HG03139 (cell line): ENCODE measurements around the gene SLC39A11.

ENCODE experiments used
- ATAC-seq: cut with Tn5 transposase; IDR thresholded peaks from one replicate; pipeline ENCODE4 v1.9.1; 2021; ENCODE audit not compliant: unreplicated experiment

SLC39A11 gene

DNA sequence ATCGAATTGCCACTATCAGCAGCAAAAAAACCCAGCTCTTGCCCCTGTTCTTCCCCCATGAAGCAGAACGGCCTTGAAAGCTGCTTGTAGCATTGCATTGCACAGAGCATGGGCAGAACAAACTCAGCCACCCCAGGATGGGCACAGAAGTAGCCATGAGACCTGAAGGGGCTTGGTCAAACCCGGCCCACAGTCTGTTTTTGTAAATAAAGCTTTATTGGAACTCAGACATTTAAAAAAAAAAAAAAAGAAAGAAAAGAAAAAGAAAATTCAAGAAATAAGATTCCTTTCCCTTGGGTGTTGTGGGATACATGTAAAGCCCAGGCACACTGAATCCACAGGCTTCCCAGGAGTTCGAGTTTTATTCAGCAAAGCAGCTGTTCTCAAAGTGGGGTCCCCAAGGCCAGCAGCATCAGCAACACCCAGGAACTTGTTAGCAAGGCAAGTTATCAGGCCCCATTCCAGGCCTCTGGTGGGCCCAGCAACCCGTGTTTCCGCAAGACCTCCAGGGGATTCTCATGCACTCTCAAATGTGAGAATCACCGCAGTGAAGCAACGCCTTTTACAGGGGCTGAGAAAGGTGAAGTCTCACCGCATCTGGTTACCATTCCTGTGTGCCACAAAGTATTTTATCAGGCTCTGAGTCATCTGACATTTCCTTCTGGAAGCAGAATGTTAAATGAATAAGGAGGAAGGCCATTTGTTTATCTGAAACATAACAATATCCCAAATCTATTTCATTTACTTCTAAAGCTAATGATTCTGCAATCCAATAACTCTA, 108.2 kb downstream of the SLC39A11 start:
- no peak for ATAC-seq

DNA sequence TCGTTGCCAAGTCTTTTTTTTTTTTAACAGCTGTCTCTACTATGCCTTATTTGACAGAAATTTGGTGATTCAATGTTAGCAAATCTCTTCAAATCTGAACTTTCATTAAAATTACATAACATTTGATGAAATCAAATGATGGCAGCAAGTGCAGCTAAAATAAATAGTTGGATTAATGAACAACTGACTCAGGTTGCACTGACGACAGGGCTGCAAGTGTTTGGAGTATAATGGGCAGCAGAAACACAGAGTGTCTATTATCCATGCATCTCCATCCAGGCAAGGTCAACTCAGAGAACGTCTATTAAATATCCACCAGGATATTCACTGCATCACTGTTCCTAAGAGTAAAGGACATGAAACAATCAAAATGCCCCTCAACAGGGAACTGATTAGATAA, 109.8 kb downstream of the SLC39A11 start:
- no peak for ATAC-seq

DNA sequence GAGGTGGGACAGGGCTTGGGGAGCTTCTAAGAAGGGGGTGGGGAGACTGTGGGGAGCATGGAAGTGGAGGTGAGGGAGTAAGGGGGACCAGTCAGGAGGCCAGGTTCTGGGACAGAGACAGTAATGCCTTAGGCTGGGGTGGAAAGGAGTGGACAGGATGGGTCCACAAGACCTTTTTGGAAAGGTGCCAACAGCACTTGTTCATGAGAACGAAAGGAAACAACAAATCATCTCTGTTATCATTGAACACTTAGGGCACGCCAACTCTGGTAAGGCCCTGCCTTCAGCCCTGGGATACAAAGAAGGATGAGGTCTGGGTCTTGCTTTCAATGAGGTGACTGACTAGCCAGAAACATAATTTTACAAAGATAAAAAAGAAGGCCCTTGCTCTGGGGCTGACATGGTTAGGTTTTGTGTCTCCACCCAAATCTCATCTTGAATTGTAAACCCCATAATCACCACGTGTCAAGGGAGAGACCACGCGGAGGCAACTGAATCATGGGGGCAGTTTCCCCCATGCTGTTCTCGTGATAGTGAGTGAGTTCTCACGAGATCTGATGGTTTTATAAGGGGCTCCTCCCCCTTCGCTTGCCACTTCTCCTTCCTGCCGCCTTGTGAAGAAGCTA, 113.8 kb downstream of the SLC39A11 start:
- no peak for ATAC-seq

DNA sequence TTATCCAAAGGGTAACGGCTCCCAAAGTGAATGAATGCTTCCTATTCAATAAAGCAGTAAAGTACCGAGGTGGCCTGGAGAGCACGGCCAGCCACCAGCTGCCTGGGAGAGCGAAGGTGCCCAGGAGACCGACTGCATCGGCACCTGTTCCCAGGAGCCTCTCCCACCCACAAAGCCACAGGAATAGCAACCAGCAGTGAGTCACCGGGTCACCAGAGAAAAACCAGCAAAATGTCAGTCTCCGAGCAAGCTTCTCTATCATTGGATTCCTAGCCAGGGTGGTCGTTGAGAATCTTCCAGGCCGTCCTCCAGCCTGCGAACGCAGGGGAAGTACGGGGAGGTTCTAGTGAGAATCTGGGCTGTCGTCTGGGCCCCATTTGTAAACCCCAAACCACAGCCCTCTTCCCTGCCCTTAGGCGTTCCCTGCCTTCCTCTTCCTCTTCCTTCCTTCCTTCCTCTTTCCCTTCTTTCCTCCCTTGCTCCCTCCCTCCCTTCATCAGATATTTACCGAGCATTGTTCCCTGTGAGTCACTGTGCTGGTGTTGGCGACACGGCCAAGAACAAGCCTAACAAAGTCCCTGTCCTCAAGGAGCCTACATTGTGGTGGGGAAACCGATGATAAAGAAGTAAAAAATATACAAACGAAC, 114.6 kb downstream of the SLC39A11 start:
- ATAC-seq, result no peak

DNA sequence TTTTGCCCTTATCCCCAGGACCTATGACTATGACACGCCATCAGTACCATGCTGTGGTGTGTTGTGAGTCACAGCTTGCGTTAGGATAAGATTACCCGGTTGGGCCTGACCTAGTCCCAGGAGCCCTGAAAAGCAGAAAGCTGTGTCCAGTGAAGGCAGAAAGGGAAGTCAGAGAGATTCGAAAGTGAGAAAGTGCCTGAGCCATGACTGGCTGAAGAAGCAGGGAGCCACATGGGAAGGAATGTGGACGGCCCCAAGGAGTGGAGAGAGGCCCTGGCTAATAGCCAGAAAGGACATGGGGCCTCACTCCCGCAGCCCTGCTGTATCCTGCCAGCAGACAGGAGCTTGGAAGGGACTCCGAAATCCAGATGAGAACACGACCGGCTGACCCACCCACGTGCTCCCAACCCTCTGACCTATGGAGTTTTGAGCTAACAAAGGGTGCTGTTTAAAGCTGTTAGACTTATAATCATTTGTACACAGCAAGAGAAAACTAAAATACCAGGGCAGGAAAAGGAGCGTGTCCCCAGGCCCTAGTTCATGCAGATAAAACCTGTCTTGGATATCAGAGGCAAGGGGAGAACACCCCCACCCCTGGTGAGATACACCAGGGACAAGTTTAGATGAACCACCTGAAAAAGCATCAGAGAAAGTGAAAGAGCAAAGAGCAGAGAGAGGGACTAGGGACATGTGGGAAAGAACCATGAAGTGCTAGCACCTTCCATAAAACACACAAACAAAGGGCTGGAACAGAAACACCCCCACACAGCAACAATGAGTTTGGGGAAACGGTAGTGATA, 115.3 kb downstream of the SLC39A11 start:
- no peak for ATAC-seq

DNA sequence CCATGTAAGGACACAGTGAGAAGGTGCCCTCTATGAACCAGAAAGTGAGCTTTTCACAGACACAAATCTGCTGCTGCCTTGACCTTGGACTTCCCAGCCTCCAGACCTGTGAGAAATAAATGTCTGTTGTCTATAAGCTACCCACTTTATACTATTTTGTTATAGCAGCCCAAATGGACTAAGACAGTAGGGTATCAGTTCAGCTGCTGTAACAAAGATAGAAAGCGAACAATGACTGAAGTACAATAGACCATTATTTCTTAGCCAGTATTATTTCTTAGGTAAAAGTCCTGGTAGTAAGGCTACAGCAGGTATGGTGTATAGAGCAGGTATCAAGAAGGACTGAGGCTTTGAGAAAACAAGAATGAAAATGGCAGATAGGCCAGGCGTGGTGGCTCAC, 117.0 kb downstream of the SLC39A11 start:
- ATAC-seq, result no peak

DNA sequence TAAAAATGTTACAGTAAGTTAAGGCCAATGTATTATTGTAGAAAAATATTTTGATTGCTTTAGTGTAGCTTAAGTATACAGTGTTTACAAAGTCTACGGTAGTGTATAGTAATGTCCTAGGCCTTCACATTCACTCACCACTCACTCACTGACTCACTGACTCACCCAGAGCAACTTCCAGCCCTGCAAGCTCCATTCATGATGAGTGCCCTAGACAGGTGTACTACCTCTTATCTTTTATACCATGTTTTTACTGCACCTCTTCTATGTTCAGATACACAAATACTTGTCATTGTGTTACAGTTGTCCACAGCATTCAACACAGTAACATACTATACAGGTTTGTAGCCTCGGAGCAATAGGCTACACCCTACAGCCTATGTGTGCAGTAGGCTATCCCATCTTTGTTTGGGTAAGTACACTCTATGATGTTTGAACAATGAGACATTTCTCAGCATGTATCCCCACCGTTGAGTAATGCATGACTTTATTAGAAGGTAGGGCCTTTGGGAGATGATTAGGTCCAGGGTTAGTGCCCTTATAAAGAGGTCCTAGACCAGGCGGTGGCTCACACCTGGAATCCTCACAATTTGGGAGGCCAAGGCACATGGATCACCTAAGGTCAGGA, 117.8 kb downstream of the SLC39A11 start:
- ATAC-seq, result no peak

DNA sequence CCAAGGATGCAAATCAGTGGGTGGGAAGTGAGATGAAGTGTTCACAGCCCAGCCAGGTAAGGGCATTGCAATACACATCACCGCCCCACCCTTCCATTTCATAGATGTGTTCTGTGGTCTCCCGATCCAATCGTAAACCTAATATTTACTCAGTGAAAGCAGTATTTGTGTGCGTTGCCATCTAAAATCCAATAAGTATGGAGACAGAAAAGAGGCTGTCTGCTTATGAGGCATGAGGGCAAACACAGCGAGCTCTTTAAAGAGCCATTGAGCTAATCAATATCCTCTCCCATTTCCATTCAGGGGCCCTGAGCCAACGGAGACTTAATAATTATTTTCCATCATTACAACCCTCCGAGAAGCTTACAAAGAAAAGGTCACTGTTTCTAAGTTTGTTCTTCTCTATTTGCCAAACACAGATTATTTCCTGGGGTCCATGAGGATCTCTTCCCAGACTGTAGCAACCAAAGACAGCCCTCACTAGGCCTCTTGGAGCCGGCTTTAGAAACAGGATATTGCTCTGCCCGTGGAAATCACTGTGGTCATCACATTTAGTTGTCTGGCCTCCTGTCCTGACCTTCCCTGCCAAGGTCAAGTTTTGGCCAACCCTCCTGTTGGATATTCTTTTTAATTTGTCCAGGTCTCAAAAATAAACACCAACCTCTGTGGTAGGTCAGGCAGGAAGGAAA, 120.1 kb downstream of the SLC39A11 start:
- no peak for ATAC-seq

DNA sequence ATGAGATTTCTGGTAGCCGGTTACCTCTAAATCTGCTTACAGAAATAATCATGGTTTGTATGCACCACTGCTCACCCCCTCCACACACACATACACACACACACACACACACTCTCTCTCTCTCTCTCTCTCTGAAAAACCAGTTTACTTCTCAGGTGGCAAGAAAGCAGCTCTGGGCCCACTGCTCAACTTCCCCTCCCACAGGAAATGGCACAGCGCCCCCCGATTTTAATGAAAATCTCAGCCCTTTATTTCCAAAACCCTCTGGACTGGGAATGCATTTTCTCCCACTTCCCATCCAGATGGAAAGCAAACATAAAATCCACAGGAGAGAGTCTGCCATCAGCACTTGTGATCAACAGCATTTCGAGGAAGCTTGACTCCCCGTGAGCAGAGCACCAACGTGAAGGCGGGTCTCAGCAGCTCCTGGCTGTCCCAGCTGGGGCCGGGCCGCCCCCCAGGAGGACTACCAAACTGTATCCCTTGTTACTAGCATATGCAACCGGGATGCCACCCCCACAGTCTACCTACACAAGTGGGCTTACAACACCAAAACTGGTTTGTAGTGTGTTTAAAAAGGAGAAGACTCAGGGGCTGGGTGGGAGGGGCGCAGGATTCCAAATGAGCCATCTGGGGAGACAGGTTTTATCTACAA, 121.1 kb downstream of the SLC39A11 start:
- ATAC-seq, result no peak

DNA sequence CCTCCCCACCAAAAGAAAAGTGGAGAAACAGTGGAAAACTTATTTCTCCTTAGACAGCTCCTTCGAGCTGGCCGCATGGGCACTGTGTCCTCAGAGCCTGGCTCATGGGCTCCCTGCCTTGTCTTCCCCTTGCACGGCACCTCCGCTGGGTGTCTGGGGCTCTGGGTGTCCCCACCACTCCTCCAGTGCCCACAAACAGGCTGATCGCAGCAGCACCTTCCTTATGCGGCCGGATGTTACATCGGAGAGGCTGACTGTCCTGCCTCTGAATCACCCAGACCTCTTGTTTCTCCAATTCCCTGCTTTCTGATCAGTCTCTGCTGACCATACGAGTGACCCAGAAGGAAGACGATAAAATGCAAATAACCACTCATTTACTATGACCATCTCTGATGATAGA, 121.7 kb downstream of the SLC39A11 start:
- no peak for ATAC-seq

DNA sequence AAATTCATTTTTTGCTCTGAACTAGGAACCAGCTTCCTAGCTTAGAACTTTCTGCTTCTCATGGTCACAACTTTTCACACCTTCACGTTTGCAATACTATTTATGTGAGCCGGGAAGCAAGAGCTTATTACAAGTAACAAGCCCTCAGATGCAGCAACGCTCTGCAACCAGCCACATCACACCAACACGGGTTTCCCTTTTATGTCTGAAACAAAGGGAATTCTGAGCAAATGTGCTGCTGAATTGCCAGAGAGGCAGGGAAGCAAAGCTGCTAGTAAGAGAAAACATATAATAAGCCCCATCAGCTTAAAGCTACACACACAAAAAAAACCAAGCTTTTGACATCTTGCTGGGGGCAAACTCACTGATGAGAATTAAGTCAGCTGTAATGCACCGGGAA, 122.2 kb downstream of the SLC39A11 start:
- ATAC-seq, result no peak

DNA sequence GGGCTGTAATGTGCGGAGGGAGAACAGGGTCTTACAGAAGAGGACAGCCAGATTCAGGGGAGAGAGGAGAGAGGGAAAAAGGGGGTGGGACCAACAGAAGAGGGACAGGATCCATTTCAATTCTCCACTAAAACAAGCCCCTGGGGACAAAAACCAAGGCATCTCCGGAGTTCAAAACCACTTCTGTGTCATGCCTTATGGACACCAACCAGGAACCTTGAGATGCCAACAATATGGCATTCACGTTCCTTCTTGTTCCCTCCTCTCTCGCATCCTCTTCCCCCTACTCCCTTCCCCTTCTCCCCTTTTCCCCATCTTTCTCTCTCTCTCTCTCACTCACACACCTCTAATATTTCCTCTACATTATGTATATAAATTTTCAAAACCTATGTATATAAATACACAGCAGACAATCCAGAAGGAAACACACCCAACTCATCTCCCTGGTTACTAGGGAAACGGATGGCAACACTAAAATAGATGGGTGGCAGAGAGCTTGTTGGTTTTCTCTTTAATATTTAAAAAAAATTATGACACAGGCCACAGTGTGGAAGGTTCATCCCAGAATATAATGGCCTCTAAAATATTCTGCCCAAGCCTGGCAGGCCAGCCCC, 123.1 kb downstream of the SLC39A11 start:
- ATAC-seq, result no peak

DNA sequence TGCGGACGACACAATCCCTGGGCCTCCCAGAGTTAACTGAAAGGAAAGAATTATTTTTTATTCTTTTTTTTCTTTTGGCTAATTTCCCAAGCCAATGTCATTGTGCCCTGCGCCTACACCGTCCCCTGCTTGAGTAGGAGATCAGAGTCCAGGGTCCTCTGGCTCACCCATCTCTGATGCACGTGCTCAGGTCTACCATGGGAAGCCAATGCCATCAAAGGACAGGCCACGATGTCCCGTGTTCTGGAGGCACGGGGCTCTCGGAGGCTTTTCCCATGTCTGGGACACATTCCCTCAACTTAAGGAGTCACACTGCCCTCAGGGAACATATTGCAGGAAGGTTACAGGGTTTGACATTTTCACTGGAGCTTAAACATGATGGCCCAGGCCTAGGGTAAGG, 123.7 kb downstream of the SLC39A11 start:
- ATAC-seq, result no peak

DNA sequence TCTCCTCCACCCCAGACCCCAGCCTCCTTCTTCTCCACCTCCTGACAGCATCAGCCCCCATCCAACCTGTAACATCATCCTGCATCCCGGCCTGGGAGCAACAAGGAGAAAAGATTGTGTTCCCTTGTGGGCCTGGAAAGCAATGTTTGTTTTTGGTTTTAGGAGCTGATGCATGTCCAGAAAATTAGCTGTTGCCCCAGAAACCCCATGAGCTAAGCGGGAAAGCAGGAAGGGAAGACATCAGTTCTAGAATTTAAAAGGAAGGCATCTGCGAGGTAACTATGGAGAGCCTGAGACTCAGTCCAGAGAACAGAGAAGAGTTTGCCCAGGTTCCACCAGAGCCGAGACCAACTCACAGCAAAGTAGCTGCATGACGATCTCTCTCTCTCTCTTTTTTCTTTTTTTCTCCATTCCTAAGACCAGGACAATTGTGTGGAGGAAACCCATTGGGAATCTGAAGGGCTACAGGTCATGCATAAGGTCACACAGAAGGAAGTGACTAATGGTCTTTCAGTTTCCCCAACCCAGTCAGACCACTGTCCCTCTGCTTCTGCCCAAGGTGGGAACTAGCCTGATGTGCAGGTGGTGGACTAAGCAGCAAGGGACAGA, 124.4 kb downstream of the SLC39A11 start:
- ATAC-seq, result no peak

DNA sequence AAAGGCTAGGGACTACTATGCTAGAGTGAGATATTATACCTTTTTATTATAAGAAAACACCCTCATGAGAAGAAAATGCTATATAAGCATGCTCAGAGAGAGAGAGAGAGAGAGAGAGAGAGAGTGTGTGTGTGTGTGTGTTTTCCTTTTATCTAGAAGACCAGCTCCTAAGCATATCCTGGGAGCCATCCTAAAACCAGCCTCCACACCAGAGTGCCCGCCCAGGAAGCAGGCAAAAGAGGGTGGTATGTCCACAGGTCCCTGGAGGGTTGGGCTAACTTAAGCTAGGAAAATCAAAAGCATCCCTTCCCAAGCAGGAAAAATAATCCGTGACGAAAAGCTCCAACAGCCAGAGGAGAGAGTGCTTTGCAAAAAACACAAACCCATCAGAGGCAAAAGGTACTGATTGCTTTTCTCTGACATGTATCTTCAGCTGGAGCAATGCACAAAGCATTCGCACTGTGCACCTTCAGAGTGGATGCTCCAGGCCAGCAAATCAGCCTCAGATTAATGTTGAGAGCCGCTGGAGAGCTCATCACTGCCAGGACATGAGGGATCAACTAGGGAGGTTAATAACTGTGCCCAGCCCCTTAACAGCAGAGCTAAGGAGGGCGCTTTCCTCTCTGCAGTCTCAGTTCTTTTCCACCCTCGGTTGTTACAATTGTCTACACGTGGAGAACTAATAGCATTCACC, 125.1 kb downstream of the SLC39A11 start:
- no peak for ATAC-seq

DNA sequence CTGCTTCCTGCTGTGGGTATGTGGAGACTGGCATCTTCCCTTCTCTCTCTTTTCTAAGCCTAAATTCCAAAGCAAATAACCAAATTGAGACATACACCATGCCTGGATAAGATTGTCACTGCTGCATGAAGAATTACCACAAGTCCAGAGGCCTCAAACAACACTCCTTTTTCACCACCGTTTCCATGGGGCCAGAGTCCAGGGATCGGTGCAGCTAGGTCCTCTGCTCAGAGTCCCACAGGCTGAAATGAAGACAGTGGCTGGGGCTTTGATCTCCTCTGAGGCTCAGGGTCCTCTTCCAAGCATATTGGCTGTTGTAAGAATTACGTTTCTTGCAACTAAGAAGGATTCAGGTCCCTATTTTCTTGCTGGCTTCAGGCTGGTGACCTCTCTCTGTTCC, 130.4 kb downstream of the SLC39A11 start:
- ATAC-seq, result no peak

DNA sequence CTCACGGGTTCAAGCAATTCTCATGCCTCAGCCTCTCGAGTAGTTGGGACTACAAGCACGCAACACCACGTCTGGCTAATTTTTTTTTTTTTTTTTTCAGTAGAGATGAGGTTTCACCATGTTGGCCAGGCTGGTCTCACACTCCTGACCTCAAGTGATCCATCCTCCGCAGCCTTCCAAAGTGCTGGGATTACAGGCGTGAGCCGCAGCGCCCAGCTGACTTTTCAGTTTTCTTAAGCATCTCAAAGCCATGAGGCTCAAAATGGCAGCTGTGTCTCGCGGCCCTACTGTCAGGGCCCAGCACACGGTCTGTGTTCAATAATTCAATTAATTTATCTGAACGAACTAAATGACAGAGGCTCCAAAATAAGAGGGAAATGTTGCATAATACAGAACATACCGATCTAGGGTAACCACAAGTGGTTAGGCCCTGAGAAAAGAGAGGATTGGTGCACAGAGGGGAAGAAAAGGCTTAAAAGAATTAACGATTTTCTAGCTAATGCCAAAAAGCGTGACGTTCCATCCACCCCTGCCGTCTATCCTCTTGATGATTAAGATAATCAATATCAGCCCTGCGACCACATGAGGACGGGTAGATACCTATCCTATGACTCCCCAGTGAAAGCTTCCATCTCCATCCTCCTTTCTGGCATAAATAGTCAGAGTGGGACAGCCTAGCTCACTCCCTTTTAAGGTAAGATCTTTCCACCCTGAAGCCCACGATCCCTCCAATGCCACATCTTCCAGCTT, 136.9 kb downstream of the SLC39A11 start:
- ATAC-seq, result no peak

DNA sequence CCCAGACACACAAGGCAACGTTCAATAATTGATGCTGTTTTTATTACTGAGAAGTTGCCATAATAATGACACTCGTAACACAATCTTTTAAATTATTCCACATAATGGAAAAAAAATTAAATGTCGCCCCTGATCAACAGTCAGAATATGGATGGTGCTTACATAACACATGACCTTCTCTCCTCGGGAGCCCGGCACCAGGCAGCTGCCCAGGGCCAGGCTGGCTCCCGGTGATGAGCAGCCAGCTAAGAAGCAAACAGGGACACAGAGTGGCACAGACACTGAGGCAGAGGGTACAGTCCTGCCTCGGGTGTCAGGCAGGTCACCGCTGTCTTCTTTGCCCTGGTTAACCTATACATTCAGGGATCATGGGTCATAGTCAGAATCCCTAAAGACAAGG, 137.9 kb downstream of the SLC39A11 start:
- ATAC-seq, result no peak
